Activated naive CD4-positive, alpha-beta T cell treated with anti-CD3 and anti-CD28 coated beads, Interleukin-2, amount 50 U/mL, for 16 hours (primary cell): ENCODE measurements around the gene ADORA2B.
"Not testable (repeated sequence)": the region's sequence is repeated elsewhere in the genome, so short reads cannot be mapped to it uniquely, and the experiment has no call there.

Source experiments
- DNase-seq: peaks from one replicate; pipeline ENCODE4 v3.0.0-alpha.2; 2020

The ADORA2B gene

DNA sequence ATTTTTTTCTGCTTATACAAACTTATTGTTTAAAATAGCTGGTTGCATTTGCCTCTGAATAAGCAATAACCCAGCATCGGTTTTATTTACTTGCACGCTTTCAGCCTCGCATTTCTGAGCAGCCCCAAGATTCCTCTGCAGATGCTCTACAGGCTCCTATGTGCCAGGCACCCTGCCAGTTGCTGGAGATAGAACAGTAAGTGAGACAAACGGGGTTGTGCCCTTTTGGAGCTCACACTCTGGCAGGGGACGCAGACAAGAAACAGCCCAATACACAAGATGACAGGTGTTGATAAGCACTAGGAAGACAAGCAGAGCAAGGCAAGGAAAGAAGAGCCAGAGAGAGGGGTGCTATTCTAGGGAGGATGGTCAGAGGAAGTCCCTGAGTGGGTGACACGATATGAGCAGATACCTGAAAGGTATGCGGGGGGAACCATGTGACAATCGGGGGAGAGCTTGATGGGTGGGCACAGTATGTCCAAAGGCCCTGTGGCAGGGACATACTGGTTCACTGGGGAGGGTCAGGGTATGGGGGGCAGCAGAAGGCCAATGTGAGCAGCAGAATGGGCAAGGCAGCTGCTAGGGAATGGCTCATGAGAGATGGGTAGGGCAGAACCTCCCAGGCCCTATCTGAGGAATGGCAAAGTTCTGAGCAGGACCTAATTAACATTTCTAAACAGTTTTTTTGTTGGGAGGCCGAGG is 18.7 kb upstream of the ADORA2B start:
- no peak for DNase-seq

DNA sequence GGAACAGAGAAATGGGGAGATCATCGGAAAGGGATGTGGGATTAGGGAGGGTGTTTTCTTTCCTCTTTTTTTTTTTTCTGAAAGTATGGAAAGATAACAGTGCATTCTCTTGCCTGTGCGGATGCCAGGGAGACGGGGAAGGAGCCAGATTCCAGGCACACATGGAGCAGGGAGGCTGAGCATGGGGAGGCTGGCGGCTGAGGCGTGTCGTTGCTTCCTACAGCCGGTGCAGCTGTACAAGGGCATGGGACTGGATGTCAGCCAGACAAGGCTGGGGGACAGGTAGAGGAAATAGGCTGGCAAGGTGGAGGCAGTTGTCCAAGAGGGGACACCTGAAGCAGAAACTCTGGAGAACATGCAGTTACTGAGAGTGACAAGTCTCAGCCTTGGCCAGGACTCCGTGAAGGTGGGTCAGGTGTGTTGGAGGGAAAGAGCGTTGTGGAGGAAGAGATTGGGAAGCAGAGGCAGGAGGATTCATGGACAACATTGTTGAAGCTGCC is 16.6 kb upstream of the ADORA2B start:
- DNase-seq, result no peak

DNA sequence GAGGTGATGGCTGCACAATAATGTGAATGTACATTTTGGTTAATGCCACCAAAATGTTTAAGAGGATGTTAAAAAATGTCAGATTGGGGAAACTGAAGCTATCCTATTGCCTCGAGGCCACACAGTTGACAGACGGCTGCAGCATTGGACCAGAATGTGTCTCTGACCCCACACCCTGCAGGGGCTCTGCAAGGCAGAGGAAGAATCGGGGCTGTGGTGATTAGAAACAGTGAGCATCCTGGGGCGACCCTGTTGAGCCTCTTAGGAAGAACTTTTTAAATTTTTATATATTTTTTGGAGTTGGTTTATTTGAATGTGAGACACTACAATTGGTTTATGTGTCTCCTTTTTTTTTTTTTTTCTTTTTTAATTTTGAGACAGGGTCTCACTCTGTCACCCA is 15.0 kb upstream of the ADORA2B start:
- DNase-seq, result no peak

DNA sequence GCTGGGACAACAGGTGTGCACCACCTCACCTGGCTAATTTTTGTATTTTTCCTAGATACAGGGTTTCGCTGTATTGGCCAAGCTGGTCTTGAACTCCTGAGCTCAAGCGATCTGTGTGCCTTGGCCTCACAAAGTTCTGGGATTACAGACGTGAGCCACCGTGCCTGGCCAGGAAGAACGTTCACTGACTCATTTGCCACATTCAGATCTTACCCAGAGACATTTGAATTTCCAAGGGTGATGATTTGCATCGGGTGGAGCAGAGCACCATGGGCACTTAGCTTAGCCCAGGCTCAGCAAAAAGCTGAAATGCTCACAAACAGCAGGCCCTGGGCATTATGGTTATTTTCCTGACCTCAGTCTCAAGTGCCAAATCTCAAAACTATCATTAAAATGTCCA is 14.5 kb upstream of the ADORA2B start:
- DNase-seq, result no peak

DNA sequence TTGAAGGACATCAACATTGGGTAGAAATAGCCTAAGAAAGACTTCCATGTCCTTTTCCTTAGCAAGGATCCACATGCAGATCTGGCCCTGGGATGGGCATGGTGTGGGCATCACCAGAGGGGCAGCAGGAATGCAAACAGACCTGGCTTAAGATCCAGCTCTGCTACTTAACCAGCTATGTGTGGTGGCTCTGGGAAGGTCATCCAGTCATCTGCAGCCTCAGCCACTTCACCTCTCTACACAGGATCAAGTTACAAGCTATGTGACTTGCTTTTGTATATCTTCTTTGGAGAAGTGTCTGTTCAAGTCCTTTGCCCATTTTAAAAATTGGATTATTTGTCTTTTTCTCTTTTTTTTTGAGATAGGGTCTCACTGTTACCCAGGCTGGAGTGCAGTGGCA is 13.5 kb upstream of the ADORA2B start:
- no peak for DNase-seq

DNA sequence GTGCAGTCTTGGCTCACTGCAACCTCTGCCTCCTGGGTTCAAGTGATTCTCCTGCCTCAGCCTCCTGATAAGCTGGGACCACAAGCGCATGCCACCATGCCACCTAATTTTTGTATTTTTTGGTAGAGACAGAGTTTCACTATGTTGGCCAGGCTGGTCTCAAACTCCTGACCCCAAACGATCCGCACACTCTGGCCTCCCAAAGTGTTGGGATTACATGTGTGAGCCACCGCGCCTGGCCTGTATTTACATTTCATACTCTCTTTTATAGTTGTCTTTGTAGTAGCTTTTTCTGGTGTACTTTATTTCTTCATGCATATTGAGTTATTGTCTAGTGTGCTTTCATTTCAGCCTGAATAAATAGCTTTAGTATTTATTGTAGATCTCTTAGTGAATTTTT is 10.1 kb upstream of the ADORA2B start:
- no peak for DNase-seq

DNA sequence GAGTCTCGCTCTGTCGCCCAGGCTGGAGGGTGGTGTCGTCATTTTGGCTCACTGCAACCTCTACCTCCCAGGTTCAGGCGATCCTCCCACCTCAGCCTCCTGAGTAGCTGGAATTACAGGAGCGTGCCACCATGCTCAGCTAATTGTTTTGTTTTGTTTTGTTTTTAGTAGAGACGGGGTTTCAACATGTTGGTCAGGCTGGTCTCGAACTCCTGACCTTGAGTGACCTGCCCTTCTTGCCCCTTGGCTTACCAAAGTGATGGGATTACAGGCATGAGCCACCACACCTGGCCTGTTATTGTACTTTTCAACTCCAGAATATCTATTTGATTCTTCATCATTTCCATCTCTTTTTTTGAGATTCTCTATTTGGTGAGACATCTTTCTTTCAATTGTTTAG is 9.0 kb upstream of the ADORA2B start:
- no peak for DNase-seq

DNA sequence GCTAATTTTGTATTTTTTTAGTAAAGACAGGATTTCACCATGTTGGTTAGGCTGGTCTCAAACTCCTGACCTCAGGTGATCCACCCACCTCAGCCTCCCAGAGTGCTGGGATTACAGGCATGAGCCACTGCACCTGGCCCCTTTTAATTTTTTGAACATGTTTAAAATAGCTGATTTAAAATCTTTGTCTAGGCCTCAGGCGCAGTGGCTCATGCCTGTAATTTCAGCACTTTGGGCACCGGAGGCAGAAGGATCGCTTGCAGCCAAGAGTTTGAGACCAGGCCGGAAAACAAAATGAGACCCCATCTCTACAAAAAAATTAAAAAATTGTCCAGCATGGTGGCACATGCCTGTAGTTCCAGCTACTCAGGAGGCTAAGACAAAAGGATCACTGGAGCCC is 8.4 kb upstream of the ADORA2B start:
- not testable (repeated sequence) for DNase-seq

DNA sequence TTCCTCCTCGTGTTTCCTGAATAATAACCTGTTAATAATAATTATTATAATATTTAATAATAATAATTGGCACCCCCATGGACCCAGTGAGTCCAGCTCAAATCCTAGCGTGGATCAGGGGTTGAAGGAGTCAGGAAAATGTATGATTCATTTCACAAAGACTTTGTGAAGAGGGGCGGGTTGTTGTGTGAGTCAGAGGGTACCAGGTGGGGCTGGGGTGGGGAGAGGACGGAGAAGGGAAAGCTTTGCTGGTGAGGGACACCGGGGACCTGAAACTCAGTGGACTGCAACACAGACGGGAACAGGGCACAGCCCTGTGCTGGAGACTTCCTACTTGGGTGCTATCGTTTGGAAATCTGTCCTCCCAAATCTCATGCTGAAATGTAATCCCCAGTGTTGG is 3.1 kb upstream of the ADORA2B start:
- DNase-seq, result no peak

DNA sequence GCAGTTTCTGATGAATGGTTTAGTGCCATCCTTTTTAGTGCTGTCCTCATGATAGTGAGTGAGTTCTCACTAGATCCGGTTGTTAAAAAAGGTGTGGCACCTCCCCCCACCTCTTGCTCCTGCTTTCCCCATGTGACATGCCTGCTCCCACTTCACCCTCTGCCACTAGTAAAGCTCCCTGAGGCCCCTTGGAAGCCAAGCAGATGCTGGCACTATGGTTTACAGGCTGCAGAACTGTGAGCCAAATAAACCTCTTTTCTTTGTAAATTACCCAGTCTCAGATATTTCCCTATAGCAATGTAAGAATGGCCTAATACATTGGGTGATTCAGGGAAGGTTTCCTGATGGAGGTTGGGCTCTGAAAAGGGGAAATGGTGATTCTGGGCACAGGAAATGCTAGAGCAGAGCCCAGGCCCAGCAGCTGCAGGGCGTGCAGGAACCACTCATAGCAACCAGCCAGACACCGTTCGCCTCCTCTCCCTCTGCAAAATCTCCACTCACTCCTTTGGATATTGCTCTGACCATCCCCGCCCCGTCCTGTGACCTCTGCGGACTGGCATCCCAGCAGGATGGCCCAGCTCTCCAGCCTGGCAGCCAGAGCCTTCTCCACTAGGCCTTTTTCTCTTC is 2.6 kb upstream of the ADORA2B start:
- DNase-seq, result no peak

DNA sequence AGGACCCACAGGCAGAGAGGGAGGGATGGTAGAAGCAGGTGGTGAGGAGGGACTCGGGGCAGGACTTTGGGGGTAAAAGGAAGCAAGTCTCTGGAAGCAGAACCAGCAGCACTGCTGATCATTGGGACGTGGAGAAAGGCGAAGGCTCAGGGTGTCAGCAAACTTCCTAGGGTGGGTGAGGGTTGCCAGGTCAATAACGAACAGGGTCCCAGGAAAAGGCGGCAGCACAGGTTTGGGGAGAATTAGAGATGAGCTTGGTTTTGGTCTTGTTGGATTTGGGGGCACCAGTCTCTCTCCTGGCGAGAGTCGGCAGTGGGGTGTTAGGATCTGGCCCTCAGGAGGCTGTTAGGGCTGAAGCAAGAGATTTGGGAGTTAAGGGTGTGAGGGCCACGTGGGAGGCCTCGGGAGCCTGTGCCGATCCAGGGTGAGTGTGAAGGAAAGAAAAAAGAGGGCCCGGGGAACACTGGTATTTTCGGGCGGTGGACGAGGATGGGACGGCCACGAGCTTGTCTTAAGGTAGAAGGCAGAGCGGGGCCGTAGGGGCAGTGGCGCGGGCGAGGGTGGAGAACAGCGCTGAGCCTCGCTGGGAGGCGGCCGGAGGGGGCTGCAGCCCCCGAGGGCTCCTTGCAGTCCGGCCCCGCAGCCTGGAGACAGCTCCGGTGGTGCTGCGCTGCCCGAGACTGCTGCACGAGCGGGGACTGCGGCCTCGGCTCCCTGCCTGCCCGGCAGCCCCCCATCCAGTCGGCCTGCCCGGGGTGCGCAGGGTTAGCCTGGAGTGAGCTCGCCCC is 765 bp upstream of the ADORA2B start:
- no peak for DNase-seq

DNA sequence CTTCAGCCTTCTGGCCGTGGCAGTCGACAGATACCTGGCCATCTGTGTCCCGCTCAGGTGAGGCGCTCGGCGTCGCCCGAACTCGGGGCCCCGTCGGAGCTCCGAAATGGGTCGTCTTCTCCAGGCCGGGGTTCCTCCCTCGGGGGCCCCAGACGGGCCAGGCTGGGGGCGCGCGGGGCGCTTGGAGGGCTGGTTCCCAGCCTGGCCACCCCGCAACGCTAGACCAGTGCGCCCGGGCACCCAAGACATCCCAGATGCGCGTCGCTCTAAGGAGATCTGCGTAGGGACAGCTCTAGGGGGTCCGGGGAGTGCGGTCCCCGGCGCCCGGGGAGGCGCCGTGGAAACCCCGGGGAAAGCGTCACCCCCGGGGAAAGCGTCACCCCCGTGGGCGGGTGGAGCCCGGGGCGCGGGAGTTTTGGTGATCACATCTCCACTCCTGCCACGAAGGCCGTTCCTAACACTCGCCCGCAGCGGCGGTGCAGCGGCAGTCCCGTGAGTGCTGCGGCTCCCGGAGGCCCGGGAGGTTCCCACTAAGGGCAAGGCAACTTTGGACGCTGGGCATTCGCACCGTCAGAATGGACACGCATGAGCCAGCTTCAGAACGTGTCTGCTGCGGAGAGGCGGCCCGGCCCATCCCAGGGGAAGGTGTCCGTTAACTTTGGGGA is 729 bp downstream of the ADORA2B start:
- DNase-seq, result peak; percentile 53

DNA sequence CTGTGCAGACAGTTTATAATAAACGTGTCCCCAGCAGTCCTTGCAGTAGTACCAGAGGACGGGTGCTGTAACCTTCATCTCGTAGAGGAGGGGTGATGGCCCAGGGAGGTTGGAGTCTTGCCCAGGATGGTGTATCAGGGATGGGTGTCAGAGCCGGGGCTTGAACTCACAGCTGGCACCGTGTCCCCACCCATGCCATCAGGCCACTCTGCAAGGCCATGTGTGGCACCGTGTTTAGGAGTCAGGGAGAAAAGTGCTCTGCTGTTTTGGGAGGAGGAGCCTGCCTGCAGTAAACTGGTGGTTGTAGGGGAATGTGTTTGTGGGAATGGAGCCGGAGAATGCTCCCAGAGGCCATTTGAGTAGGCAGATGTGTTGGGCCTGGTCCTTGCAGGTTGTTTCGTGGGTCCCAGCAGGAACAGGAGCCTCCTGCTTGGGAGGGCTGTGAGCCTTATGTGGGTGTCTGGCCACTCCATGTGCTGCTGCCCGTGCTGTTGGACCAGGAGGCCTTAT is 1.7 kb downstream of the ADORA2B start:
- no peak for DNase-seq

DNA sequence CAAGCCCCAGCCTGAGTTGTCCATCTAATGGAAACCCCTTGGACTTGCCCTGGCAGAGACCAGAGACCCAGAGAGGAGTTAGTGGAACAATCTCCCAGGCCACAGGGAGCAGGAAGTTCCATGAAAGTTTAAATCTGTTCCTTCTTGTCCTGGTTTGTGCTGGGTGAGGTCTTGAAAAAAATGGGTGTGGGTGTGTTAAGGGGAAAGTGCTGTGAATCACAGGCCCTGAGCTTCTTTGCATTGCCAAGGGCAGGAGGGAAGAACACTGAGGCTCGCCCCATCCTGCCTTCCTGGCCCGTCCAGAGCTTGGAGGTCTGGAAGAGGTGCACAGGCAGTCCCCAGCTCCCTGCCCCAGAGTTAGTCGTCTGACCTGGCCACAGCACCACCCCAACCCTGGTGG is 2.3 kb downstream of the ADORA2B start:
- DNase-seq, result no peak

DNA sequence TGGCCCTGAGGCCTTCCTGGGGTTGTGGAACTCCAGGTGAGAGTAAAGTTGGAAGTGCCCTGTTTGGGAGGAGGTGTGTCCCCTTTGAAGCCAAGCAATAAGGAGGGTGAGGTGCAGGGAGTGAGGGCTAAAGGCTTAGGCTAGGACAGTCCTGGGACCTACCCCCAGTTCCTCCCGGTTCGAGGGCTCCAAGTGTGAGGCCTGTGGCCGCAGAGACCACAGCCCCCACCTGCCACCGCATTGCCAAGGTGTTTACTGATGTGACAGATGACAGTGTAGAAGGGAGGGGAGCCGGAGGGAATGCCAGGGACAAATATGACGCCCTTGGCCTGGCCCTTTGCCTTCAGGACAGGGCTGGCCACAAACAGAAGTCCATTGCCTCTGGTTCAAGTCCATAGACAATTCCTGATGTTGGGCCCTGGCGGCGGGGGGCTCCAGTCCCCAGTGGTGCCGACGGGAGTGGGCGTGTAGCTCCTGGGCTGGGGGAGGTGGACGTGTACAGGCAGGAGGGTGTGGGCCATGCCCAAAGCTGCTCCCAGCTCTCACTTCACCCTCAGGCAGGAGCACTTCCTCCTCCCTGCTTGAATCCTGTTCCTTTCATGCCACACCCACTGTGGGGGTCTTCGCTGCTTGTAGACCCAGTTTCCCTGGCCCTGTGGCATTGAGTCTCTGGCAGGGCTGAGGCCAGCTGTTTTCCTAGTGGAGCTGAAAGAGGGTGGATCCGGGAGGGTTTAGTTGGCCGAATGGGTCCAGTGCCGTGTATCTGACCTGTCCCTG is 3.2 kb downstream of the ADORA2B start:
- no peak for DNase-seq

DNA sequence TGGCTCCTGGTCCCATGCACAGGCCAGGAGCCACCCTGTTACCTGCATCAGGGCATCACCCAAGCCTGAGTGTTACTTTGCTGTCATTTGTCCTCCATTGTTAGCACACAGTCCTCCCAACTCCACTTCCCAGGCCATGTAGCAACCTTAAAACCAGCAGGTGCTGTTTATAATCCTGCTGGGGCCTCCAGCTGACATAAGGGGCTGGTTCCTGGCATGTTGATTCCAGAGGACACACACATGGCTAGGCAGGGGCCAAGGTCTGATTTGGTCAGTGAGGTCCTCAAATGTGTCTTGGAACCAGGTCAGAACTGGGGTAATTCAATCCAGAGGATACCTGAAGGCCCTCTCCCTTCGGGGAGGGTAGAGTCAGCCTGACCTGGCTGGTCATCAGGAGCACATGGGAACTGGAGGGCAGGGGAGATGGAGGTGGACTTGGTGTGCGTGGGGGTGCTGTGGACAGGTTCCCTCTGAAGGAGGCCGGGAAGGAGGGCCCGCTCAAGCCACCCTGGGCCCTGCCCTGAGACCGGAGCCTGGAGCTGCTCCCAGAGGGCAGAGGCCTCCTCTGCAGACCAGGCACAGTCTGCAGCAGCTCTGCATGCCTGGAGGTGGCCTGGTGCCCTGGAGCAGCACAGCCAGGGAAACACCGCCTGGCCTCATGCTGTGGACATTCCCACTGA is 6.6 kb downstream of the ADORA2B start:
- DNase-seq, result no peak

DNA sequence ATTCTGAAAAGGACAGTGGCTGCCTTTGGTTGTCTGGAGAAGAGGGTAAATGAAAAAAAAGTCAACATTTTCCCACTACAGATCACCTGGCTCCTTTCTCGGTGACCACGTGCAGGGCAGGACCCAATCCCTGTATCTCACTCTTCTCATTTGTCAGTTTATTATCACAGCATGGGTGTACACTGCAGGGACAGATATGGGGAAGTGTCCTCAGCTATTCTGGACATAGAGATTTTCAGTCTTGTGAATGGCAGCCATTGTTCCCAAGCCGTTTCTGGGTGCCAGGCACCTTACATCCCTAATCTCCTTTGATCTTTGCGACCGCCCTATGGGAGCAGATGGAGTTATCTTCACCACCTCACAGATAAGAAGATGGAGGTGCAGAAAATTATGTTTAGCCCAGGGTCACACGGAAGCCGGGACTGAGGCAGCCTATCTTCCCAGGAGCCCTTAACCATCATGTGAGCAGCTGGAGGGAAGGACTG is 7.2 kb downstream of the ADORA2B start:
- DNase-seq, result no peak

DNA sequence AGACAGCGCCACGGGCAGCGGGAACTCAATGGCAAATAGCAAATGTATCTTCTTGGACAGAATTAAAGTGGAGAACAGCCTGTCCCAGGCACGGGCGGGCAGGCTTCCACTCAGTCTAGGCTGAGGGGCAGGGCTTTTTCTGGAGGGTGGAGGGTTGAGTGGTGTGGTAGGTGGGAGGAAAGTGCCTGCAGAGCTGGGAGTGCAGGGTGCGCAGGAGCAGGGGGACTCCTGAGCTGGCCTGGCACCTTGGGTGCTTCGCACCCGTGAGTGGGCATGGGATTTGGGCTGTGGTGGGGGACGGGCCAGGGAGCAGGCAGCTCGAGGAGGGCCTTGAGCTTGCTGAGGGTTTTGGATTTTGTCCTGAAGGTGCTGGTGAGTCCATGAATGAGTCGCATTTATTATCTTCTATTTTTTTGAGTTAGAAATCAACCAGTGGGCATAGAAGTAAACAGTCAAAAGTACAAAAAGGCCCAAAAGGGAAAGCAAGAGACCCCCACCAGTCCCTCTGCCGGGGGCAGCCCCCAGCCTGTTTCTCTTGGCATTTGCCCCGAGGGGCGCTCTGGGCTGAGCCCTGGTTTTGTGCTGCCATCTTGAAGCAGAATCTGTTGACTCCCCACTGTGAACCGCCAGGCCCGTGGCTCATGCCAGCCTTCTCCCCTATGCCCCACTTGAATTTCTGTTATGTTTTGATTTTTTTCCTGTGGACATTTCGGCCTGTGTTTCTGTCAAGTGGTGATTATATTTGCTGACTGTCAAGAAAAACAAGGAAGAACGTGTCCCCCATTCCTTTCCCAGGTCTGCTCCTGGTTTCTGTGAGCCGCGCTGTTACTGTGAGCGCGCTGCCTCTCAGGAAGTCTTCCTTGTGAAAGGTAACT is 8.2 kb downstream of the ADORA2B start:
- DNase-seq, result no peak

DNA sequence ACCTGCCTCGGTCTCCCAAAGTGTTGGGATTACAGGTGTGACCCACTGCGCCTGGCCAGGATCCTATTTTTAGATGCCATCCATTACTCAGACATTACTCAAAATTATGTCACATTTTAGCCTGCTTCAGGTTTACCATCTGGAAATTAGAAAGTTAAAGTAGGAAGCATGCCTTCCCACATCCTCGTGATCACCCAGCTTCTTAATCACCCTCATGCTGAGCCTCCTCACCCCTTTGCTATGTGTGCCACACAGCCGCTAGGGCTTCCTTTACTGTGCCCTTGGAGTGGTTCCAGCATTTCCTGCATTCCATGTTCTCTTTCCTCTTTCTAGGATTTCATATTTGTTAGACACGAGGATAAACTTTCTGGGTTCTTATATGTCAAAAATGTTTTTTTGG is 9.3 kb downstream of the ADORA2B start:
- DNase-seq, result no peak

DNA sequence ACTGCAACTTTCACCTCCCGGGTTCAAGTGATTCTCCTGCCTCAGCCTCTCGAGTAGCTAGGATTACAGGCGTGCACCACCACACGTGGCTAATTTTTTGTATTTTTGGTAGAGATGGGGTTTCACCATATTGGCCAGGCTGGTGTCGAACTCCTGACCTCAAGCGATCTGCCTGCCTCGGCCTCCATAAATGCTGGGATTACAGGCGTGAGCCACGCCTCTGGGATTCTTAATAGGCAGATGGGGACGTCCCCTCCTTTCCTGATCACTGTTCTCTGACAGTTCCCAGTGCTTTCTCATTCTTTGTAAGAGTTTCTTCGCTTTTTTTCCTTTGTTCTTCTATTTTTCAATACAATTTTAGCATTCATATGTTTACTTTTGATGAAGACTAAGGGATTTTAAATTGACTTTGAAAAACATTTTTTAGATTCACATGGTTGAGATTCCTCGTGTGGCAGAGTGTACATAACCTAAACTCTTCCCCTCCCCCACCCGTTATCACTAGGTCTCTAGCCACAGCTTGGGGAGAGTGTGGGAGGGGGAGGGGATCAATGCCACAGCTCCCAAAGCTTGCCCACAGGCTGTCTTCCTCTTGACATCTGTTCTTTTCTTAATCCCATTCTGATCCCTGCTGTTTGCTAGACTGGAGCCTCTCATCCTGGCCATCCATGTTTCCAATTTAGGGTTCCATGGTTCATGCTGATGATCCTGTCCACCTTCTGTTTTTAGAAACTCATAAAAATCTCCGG is 11.0 kb downstream of the ADORA2B start:
- DNase-seq, result no peak
